ENCODE measurements around the gene LSM4.
"Not testable (repeated sequence)": the region's sequence is repeated elsewhere in the genome, so short reads cannot be mapped to it uniquely, and the experiment has no call there.

The LSM4 gene

DNA sequence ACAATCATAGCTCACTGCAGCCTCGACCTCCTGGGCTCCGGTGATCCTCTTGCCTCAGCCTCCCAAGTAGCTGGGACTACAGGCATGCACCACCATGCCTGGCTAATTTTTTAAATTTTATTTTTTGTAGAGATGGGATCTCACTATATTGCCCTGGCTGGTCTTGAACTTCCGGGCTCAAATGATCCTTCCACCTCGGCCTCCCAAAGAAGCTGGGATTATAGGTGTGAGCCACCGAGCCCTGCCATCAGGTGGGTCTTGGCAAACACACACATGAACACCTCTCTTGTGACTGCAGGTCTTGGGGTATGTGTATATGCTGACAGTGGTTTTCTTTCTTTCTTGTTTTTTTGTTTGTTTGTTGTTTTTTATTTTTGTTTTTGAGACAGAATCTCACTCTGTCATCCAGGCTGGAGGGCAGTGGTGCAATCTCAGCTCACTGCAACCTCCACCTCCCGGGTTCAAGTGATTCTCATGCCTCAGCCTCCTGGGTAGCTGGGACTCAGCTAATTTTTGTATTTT lies 26.0 kb upstream of the LSM4 start:
- not testable (repeated sequence) for H3K9me3 Mint-ChIP-seq, H3K27ac Mint-ChIP-seq, H3K4me1 Mint-ChIP-seq, ATAC-seq, DNase-seq, H3K27me3 Mint-ChIP-seq, H3K4me3 Mint-ChIP-seq

DNA sequence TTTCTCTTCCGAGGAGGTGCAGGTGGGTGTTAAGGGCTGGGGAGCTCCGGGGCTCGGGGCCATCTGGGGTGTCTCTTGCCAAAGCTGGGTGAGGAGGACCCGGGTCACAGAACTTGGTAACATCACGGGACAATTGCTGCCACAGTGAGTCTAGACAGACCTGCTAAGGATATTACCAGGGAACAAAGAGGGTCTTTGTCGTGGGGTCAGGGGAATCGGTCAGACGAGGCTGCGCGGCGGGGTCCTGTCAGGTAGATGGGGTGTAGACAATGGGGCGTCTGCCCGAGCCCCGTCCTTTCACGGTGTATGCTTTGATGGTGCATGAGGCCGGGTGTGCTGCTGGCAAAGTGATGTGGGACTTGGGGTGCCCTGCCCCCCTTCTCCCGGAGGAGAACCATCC lies 25.3 kb upstream of the LSM4 start:
- ATAC-seq (no peak), DNase-seq (no peak)
- H3K4me3 Mint-ChIP-seq, result no peak overlapping the region
- H3K27me3 Mint-ChIP-seq, result no peaks in the 10 kb centered on the region
- H3K9me3 Mint-ChIP-seq, result no peaks in the 10 kb centered on the region
- no peaks in the 10 kb centered on the region for H3K4me1 Mint-ChIP-seq
- no peak overlapping the region for H3K27ac Mint-ChIP-seq

DNA sequence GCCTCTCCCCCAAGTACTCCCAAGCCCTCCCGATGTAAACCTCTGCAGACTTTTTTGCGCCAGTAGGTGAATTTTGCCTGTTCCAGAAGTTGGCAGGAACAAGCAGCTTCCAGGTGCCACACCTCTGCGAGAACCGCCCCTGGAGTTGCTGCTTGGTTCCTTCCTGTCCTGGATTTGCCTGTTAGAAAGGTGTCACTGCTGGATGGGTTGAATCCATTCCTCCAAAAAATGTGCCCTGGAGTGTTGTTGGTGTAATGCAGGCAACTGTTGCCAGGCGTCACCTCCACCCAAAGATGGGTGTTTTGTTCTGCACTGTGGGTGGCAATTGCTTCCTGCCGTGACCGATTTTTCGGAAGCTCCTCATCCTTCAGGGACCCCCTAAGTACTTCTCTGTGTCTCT lies 23.2 kb upstream of the LSM4 start:
- ATAC-seq (no peak), DNase-seq (no peak)
- Mint-ChIP-seq H3K27me3 (no peaks in the 10 kb centered on the region), H3K27ac (no peak overlapping the region), H3K4me1 (peaks cover 14% of the 10 kb centered on the region), H3K9me3 (no peaks in the 10 kb centered on the region), H3K4me3 (no peak overlapping the region)

DNA sequence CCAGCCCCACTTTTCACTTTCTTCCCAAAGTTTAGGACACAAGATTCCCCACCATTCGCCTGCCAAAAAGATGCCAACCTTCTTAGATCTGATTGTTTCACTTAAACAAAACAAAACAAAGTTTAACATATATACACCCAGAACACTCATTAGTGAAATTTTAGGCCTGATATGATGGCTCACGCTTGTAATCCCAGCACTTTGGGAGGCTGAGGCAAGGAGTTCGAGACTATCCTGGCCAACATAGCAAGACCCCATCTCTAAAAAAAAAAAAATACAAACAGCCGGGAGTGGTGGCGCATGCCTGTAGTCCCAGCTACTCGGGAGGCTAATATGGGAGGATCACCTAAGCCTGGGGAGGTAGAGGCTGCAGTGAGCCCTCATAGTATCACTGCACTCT lies 22.4 kb upstream of the LSM4 start:
- ATAC-seq (no peak), DNase-seq (no peak)
- no peaks in the 10 kb centered on the region for H3K27me3 Mint-ChIP-seq
- H3K4me3 Mint-ChIP-seq, result no peak overlapping the region
- H3K27ac Mint-ChIP-seq, result no peak overlapping the region
- H3K4me1 Mint-ChIP-seq, result peaks cover 15% of the 10 kb centered on the region
- H3K9me3 Mint-ChIP-seq, result no peaks in the 10 kb centered on the region

DNA sequence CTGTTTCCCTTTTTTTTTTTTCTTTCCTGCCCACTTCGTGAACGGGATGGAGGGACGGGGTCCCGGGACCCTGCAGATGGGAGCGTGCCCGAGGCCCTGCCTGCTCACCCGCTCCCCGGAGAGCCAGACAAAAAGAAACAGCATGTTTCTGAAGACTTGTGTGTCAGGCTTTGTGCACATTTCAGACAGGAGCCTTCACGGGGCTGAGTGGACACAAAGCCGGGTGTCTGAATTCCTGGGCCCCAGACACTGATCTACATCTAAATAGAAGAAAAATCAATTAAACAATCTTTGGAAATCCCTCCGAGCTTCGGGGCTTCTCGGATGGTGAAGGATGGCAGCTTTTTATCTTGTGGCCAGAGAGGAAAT lies 21.7 kb upstream of the LSM4 start:
- ATAC-seq (no peak), DNase-seq (no peak)
- Mint-ChIP-seq H3K27me3 (no peaks in the 10 kb centered on the region), H3K27ac (no peak overlapping the region), H3K4me3 (no peak overlapping the region), H3K4me1 (peaks cover 19% of the 10 kb centered on the region), H3K9me3 (no peaks in the 10 kb centered on the region)

- peaks cover 22% of the 10 kb centered on the region for H3K4me1 Mint-ChIP-seq
- H3K4me3 Mint-ChIP-seq, result peak overlapping the region; percentile 86 to 90
- H3K9me3 Mint-ChIP-seq, result no peaks in the 10 kb centered on the region
- ATAC-seq (no peak), DNase-seq (no peak)
- H3K27me3 Mint-ChIP-seq, result no peaks in the 10 kb centered on the region
- no peak overlapping the region for H3K27ac Mint-ChIP-seq
Measured at GRCh38 chr19:18342090-18342632, 19.3 kb upstream of the LSM4 start.

GRCh38 chr19:18340990-18341868 lies 18.4 kb upstream of the LSM4 start:
- Mint-ChIP-seq H3K27ac (peak overlapping the region; percentile 86 to 94), H3K4me1 (peaks cover 22% of the 10 kb centered on the region), H3K4me3 (peak overlapping the region; percentile 86 to 90), H3K27me3 (no peaks in the 10 kb centered on the region), H3K9me3 (no peaks in the 10 kb centered on the region)
- ATAC-seq (peak; percentile 87), DNase-seq (peak; percentile 51 to 72)

GRCh38 chr19:18340190-18340989 lies 17.5 kb upstream of the LSM4 start, which contains the start of gene PGPEP1:
TSS of gene PGPEP1 (plus strand) at chr19:18340598. CDS start at chr19:18340682, 84 bp downstream.
- ATAC-seq (peak; percentile 79), DNase-seq (peak; percentile 71 to 73)
- Mint-ChIP-seq H3K4me3 (peak within 1 kb of the TSS; percentile 86 to 90), H3K4me1 (peaks cover 22% of the 10 kb centered on the region), H3K27me3 (no peaks in the 10 kb centered on the region), H3K9me3 (no peaks in the 10 kb centered on the region), H3K27ac (peak within 1 kb of the TSS; percentile 86 to 94)

DNA sequence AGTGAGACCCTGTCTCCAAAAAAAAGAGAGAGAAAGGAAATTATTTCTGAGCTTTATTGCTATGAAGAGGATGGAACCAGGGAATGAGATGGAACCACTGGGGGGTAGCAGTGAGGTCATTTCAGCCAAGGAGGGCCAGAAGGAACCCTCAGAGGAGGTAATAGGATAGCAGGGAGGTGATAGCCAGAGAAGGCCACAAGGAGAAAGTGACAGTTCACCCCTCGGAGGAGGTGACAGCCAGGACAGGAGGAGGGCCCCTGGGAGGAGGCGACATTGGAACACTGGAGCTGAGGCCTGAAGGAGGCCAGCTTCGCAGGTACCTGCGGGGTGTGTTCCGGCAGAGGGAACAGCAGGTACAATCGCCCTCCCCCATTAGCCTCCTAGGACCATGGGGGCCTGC lies 16.8 kb upstream of the LSM4 start:
- Mint-ChIP-seq H3K4me3 (peak overlapping the region; percentile 86 to 90), H3K27me3 (no peaks in the 10 kb centered on the region), H3K4me1 (peaks cover 22% of the 10 kb centered on the region), H3K27ac (peak overlapping the region in 1 of 2 donors; percentile 80), H3K9me3 (no peaks in the 10 kb centered on the region)
- ATAC-seq (no peak), DNase-seq (no peak)

DNA sequence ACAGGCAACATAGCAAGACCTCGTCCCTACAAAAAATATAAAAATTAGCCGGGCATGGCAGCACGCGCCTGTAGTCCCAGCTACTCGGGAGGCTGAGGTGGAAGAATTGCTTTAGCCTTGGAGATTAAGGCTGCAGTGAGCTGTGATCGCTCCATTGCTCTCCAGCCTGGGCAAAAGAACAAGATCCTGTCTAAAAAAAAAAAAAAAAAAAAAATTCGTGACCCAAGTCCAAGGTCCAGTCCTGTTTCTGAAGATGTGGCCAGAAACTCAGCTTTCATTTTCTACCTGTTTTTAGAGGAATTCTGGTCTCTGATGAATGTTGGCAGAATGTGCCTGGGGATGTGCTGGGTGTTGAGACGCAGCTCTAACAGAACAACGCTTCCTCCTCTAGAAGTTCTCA lies 15.7 kb upstream of the LSM4 start:
- Mint-ChIP-seq H3K27me3 (no peaks in the 10 kb centered on the region), H3K4me3 (no peak overlapping the region), H3K27ac (no peak overlapping the region), H3K4me1 (peaks cover 22% of the 10 kb centered on the region), H3K9me3 (no peaks in the 10 kb centered on the region)
- DNase-seq (no peak), ATAC-seq (no peak)

DNA sequence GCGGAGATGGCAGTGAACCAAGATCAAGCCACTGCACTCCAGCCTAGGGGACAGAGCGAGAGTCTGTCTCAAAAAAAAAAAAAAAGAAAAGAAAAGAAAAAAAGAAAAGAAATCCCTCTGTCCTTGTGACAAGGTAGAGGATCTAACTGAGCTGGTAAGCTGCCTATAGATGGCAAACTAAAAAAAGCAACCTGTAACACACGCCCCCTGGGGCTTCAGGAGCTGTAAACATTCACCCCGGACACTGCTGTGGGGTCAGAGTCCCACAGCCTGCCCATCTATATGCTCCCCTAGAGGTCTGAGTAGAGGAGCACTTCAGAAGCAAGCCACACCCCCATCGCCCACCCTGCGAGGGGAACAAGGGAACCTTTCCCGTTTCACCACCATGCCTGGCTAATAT lies 13.2 kb upstream of the LSM4 start:
- H3K4me3 Mint-ChIP-seq, result no peak overlapping the region
- H3K9me3 Mint-ChIP-seq, result no peaks in the 10 kb centered on the region

DNA sequence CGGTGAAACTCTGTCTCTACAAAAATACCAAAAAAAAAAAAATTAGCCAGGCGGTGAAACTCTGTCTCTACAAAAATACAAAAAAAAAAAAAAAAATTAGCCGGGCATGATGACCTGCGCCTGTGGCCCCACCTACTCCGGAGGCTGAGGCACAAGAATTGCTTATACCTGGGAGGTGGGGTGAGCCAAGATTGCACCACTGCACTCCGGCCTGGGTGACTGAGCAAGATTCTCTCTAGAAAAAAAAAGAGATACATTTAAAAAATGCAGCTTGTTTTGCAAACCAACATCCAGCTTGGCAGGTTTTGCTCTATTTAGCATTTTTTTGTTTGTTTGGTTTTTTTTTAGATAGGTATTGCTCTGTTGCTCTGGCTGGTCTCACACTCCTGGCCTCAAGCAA lies 10.8 kb upstream of the LSM4 start:
- no peak overlapping the region for H3K27ac Mint-ChIP-seq
- no peaks in the 10 kb centered on the region for H3K27me3 Mint-ChIP-seq
- ATAC-seq (no peak), DNase-seq (no peak)
- H3K9me3 Mint-ChIP-seq, result no peaks in the 10 kb centered on the region
- no peak overlapping the region for H3K4me3 Mint-ChIP-seq
- H3K4me1 Mint-ChIP-seq, result peaks cover 10% of the 10 kb centered on the region

More for the DNA sequence above, 13.2 kb upstream of the LSM4 start:
- no peak for ATAC-seq
- peaks cover 8% of the 10 kb centered on the region for H3K4me1 Mint-ChIP-seq
- H3K27me3 Mint-ChIP-seq, result no peaks in the 10 kb centered on the region
- no peak for DNase-seq
- no peak overlapping the region for H3K27ac Mint-ChIP-seq

- Mint-ChIP-seq H3K4me1 (peaks cover 16% of the 10 kb centered on the region), H3K27me3 (no peaks in the 10 kb centered on the region), H3K4me3 (no peak overlapping the region), H3K9me3 (no peaks in the 10 kb centered on the region), H3K27ac (no peak overlapping the region)
- no peak for DNase-seq
- no peak for ATAC-seq
Measured at GRCh38 chr19:18332917-18333530, 10.1 kb upstream of the LSM4 start.

DNA sequence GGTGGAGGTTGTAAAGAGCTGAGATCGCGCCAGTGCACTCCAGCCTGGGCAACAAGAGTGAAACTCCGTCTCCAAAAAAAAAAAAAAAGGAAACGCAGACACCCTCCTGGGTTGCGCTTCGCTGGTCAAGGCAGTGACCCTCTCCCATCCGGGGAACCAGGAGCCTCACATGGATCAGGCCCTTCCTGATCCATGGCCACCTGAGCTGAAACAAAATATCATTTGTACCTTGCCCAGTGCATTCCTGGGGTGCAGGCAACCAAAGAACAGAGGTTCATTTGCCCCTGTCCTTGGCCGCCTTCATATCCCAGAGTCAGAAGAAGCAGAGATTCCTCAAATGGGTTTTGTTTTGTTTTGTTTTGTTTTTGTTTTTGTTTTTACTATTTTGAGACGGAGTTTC lies 8.0 kb upstream of the LSM4 start:
- ATAC-seq (no peak), DNase-seq (no peak)
- Mint-ChIP-seq H3K27me3 (no peaks in the 10 kb centered on the region), H3K27ac (no peak overlapping the region), H3K9me3 (no peaks in the 10 kb centered on the region), H3K4me3 (no peak overlapping the region), H3K4me1 (peaks cover 16% of the 10 kb centered on the region)

DNA sequence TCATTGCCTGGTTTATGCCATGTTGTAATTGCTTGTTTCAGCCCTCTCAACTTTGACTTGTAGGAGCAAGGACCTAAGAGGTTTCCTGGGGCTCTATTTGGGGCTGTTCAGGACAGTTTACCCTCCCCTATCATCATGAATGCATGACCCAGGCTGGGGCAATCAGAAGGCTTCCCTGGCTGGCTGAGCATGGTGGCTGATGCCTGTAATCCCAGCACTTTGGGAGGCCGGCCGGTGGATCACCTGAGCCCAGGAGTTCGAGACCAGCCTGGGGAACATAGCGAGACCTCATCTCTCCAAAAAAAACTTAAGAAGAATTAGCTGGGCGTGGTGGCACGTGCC lies 6.1 kb upstream of the LSM4 start:
- peak overlapping the region; percentile 79 to 87 for H3K4me3 Mint-ChIP-seq
- ATAC-seq, result no peak
- H3K27ac Mint-ChIP-seq, result no peak overlapping the region

More for the DNA sequence above, 6.1 kb upstream of the LSM4 start:
- Mint-ChIP-seq H3K4me1 (peaks cover 20% of the 10 kb centered on the region), H3K9me3 (no peaks in the 10 kb centered on the region), H3K27me3 (no peaks in the 10 kb centered on the region)
- no peak for DNase-seq
